Measurements from ENCODE around the gene CHPF2.

DNA sequence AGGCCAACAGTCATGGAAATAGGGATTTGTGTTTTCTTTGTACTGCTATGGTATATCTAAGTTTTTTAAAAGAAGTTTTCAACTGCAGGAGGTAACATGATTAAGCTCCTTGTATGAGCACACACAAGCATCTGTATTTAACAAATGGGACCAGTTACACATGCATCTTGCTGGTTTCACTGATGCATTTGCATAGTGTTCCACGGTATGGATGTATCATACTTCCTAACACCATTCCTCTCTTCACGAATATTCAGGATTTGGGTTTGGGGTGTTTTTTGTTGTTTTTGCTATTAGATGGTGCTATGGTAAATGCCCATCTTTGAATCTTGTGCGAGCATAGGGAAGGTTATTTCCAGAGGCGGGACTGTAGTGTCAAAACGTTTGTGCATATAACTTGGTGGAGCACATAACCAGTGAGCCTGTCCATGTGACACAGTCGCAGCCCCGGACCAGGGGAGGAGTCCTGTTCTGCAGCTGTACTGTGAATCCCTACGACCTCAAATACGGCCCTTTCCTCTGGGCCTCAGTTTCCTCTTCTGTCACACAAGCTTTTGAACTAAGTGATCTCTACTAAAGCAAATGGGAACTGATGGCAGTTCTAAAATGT, 23.9 kb upstream of the CHPF2 start:
- no peak for TF ChIP-seq POLR2A (IDR thresholded peaks at IDR 0.05)
- TF ChIP-seq, protein P1, sequence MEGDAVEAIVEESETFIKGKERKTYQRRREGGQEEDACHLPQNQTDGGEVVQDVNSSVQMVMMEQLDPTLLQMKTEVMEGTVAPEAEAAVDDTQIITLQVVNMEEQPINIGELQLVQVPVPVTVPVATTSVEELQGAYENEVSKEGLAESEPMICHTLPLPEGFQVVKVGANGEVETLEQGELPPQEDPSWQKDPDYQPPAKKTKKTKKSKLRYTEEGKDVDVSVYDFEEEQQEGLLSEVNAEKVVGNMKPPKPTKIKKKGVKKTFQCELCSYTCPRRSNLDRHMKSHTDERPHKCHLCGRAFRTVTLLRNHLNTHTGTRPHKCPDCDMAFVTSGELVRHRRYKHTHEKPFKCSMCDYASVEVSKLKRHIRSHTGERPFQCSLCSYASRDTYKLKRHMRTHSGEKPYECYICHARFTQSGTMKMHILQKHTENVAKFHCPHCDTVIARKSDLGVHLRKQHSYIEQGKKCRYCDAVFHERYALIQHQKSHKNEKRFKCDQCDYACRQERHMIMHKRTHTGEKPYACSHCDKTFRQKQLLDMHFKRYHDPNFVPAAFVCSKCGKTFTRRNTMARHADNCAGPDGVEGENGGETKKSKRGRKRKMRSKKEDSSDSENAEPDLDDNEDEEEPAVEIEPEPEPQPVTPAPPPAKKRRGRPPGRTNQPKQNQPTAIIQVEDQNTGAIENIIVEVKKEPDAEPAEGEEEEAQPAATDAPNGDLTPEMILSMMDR (IDR thresholded peaks at IDR 0.05), result no peak
